SK-N-SH (cell line): ENCODE data around the gene TUBA1B.

Source experiments
- EP300 ChIP-seq, 2 experiments: IDR thresholded peaks; 2 replicates each; pipeline versions ENCODE4 v1.4.0 to v1.6.1; 2012; ENCODE audit warnings: borderline replicate concordance in 1 of 2, low read depth in 1 of 2, low read length in 1 of 2
- FOXM1 ChIP-seq: IDR thresholded peaks from 2 replicates; pipeline ENCODE4 v1.4.0; 2012; ENCODE audit warnings: low read depth, mild to moderate bottlenecking
- JUND ChIP-seq: IDR thresholded peaks from 2 replicates; pipeline ENCODE4 v1.4.0; 2012
- POLR2AphosphoS5 ChIP-seq: IDR thresholded peaks from 2 replicates; pipeline ENCODE4 v1.6.1; 2012; ENCODE audit warnings: low read depth, low read length
- RAD21 ChIP-seq: IDR thresholded peaks from 2 replicates; pipeline ENCODE4 v1.6.1; 2012; ENCODE audit warnings: mild to moderate bottlenecking, low read length
- RCOR1 ChIP-seq: fragments of 150-350 bp; IDR thresholded peaks from 2 replicates; pipeline ENCODE4 v1.6.1; 2017; ENCODE audit warnings: antibody characterized with exemption, low read length
- RFX5 ChIP-seq: IDR thresholded peaks from 2 replicates; pipeline ENCODE4 v1.6.1; 2012; ENCODE audit warnings: mild to moderate bottlenecking, improper control_type of control experiment, low read length
- RXRA ChIP-seq: IDR thresholded peaks from 2 replicates; pipeline ENCODE4 v1.4.0; 2012; ENCODE audit warnings: low read depth, mild to moderate bottlenecking, borderline replicate concordance
- SMC3 ChIP-seq: IDR thresholded peaks from 2 replicates; pipeline ENCODE4 v1.6.1; 2012; ENCODE audit warnings: low read depth, low read length, improper control_type of control experiment
- TCF12 ChIP-seq: IDR thresholded peaks from 2 replicates; pipeline ENCODE4 v1.4.0; 2012
- TF ChIP-seq, protein P1 (sequence below): fragments of 200-600 bp; sonication (generic); IDR thresholded peaks from 2 replicates; pipeline ENCODE4 v1.6.1; 2017; ENCODE audit warnings: antibody characterized with exemption, mild to moderate bottlenecking, moderate library complexity
- TF ChIP-seq, protein P2 (sequence below): IDR thresholded peaks from 2 replicates; pipeline ENCODE4; 2012
- TF ChIP-seq, protein P3 (sequence below): IDR thresholded peaks from 2 replicates; pipeline ENCODE4 v1.6.1; 2012; ENCODE audit warnings: mild to moderate bottlenecking, low read depth, low read length, moderate library complexity
- TF ChIP-seq, protein P4 (sequence below): fragments of 150-350 bp; IDR thresholded peaks from 2 replicates; pipeline ENCODE4 v1.6.1; 2017; ENCODE audit warnings: antibody characterized with exemption, low read length, low read depth, borderline replicate concordance

DNA sequence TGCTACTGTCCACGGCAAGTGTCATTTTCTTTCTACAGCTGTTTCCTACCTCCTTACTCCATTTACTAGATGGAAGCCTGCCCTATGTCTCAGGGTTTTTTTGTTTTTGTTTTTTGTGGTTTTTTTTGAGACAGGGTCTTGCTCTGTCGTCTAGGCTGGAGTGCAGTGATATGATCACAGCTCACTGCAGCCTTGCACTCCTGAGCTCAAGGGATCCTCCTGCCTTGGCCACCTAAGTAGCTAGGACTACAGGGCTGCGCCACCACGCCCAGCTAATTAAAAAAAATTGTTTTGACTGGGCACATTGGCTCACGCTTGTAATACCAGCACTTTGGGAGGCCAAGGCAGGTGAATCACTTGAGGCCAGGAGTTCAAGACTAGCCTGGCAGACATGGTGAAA lies 43.0 kb upstream of the TUBA1B start:
- TF ChIP-seq, protein P1, sequence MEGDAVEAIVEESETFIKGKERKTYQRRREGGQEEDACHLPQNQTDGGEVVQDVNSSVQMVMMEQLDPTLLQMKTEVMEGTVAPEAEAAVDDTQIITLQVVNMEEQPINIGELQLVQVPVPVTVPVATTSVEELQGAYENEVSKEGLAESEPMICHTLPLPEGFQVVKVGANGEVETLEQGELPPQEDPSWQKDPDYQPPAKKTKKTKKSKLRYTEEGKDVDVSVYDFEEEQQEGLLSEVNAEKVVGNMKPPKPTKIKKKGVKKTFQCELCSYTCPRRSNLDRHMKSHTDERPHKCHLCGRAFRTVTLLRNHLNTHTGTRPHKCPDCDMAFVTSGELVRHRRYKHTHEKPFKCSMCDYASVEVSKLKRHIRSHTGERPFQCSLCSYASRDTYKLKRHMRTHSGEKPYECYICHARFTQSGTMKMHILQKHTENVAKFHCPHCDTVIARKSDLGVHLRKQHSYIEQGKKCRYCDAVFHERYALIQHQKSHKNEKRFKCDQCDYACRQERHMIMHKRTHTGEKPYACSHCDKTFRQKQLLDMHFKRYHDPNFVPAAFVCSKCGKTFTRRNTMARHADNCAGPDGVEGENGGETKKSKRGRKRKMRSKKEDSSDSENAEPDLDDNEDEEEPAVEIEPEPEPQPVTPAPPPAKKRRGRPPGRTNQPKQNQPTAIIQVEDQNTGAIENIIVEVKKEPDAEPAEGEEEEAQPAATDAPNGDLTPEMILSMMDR, result no peak
- TF ChIP-seq RFX5, result no peak
- no peak for TF ChIP-seq RXRA
- TF ChIP-seq, protein P2, sequence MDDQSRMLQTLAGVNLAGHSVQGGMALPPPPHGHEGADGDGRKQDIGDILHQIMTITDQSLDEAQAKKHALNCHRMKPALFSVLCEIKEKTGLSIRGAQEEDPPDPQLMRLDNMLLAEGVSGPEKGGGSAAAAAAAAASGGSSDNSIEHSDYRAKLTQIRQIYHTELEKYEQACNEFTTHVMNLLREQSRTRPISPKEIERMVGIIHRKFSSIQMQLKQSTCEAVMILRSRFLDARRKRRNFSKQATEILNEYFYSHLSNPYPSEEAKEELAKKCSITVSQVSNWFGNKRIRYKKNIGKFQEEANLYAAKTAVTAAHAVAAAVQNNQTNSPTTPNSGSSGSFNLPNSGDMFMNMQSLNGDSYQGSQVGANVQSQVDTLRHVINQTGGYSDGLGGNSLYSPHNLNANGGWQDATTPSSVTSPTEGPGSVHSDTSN, result no peak
- no peak for TF ChIP-seq EP300 (IDR thresholded peaks at IDR 0.05; ENCODE audit: borderline replicate concordance in 1 of 2, low read depth in 1 of 2, low read length in 1 of 2)
- no peak for TF ChIP-seq FOXM1
- TF ChIP-seq RCOR1, result no peak
- TF ChIP-seq, protein P3, sequence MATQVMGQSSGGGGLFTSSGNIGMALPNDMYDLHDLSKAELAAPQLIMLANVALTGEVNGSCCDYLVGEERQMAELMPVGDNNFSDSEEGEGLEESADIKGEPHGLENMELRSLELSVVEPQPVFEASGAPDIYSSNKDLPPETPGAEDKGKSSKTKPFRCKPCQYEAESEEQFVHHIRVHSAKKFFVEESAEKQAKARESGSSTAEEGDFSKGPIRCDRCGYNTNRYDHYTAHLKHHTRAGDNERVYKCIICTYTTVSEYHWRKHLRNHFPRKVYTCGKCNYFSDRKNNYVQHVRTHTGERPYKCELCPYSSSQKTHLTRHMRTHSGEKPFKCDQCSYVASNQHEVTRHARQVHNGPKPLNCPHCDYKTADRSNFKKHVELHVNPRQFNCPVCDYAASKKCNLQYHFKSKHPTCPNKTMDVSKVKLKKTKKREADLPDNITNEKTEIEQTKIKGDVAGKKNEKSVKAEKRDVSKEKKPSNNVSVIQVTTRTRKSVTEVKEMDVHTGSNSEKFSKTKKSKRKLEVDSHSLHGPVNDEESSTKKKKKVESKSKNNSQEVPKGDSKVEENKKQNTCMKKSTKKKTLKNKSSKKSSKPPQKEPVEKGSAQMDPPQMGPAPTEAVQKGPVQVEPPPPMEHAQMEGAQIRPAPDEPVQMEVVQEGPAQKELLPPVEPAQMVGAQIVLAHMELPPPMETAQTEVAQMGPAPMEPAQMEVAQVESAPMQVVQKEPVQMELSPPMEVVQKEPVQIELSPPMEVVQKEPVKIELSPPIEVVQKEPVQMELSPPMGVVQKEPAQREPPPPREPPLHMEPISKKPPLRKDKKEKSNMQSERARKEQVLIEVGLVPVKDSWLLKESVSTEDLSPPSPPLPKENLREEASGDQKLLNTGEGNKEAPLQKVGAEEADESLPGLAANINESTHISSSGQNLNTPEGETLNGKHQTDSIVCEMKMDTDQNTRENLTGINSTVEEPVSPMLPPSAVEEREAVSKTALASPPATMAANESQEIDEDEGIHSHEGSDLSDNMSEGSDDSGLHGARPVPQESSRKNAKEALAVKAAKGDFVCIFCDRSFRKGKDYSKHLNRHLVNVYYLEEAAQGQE, result no peak
- no peak for TF ChIP-seq TCF12
- no peak for TF ChIP-seq JUND
- TF ChIP-seq SMC3, result no peak
- TF ChIP-seq POLR2AphosphoS5, result no peak
- TF ChIP-seq, protein P4, sequence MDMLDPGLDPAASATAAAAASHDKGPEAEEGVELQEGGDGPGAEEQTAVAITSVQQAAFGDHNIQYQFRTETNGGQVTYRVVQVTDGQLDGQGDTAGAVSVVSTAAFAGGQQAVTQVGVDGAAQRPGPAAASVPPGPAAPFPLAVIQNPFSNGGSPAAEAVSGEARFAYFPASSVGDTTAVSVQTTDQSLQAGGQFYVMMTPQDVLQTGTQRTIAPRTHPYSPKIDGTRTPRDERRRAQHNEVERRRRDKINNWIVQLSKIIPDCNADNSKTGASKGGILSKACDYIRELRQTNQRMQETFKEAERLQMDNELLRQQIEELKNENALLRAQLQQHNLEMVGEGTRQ, result no peak
- no peak for TF ChIP-seq RAD21
